Type B pancreatic cell (in vitro differentiated cells): ENCODE data around the gene LRRC32. TPM values are rescaled to one million over a fixed set of nuclear protein-coding genes. Genes with fewer than 3 reads are reported as not detected.

Experiments used
- DNase-seq: peaks from one replicate; pipeline ENCODE4 v3.0.0; 2021; ENCODE audit warnings: mixed read lengths; ENCODE audit not compliant: unreplicated experiment; ENCODE audit errors: extremely low spot score
- H3K27ac Mint-ChIP-seq: 2 replicates; pipeline ENCODE4 v1.8.0; 2021; ENCODE audit warnings: mild to moderate bottlenecking, mixed read lengths
- H3K27me3 Mint-ChIP-seq: 2 replicates; pipeline ENCODE4 v1.8.0; 2021; ENCODE audit warnings: mixed read lengths
- H3K36me3 Mint-ChIP-seq: 2 replicates; pipeline ENCODE4 v1.8.0; 2021; ENCODE audit warnings: mixed read lengths
- H3K4me1 Mint-ChIP-seq: one replicate; pipeline ENCODE4 v1.8.0; 2021; ENCODE audit warnings: mixed read lengths; ENCODE audit not compliant: unreplicated experiment
- H3K4me3 Mint-ChIP-seq: 2 replicates; pipeline ENCODE4 v1.8.0; 2021; ENCODE audit warnings: mild to moderate bottlenecking, mixed read lengths
- H3K9me3 Mint-ChIP-seq: 2 replicates; pipeline ENCODE4 v1.8.0; 2021; ENCODE audit warnings: mixed read lengths
- CTCF ChIP-seq: fragments of 200-600 bp; sonication (generic); conservative IDR thresholded peaks from 2 replicates; pipeline ENCODE4 v1.5.0; 2021; ENCODE audit warnings: antibody characterized with exemption, mild to moderate bottlenecking
- total RNA-seq: library from RNA; stranded (reverse); gene quantifications from 2 replicates; pipeline ENCODE4 v1.2.1, GENCODE V29; 2021; ENCODE audit warnings: low replicate concordance

Gene LRRC32
- total RNA-seq, 1 donor from 2014 or later: 4.3 TPM

GRCh38 chr11:76667856-76668255 lies 2.7 kb downstream of the LRRC32 start:
- no peak for TF ChIP-seq CTCF
- no peaks in the 10 kb centered on the region for H3K36me3 Mint-ChIP-seq
- H3K27me3 Mint-ChIP-seq: peaks cover 29% of the 10 kb centered on the region
- no peak for DNase-seq
- no peaks in the 10 kb centered on the region for H3K9me3 Mint-ChIP-seq
- peak overlapping the region; percentile 8 for H3K4me3 Mint-ChIP-seq
- peaks cover 26% of the 10 kb centered on the region for H3K4me1 Mint-ChIP-seq
- H3K27ac Mint-ChIP-seq: no peak overlapping the region

- DNase-seq: no peak
- Mint-ChIP-seq H3K27me3 (peaks cover 29% of the 10 kb centered on the region), H3K4me1 (peaks cover 26% of the 10 kb centered on the region), H3K9me3 (no peaks in the 10 kb centered on the region), H3K36me3 (no peaks in the 10 kb centered on the region), H3K4me3 (no peak overlapping the region), H3K27ac (no peak overlapping the region)
- TF ChIP-seq CTCF: no peak
These were observed 3.2 kb downstream of the LRRC32 start for GRCh38 chr11:76667271-76667818.

GRCh38 chr11:76666830-76667229 lies 3.7 kb downstream of the LRRC32 start:
- Mint-ChIP-seq H3K36me3 (no peaks in the 10 kb centered on the region), H3K9me3 (no peaks in the 10 kb centered on the region), H3K27me3 (peaks cover 29% of the 10 kb centered on the region), H3K4me1 (peaks cover 26% of the 10 kb centered on the region), H3K27ac (no peak overlapping the region), H3K4me3 (no peak overlapping the region)
- TF ChIP-seq CTCF: no peak
- no peak for DNase-seq

GRCh38 chr11:76666408-76666807 lies 4.1 kb downstream of the LRRC32 start:
- DNase-seq: no peak
- no peaks in the 10 kb centered on the region for H3K36me3 Mint-ChIP-seq
- H3K4me3 Mint-ChIP-seq: no peak overlapping the region
- H3K27ac Mint-ChIP-seq: no peak overlapping the region
- TF ChIP-seq CTCF: no peak
- H3K9me3 Mint-ChIP-seq: no peaks in the 10 kb centered on the region
- peaks cover 25% of the 10 kb centered on the region for H3K27me3 Mint-ChIP-seq
- H3K4me1 Mint-ChIP-seq: peaks cover 23% of the 10 kb centered on the region

- TF ChIP-seq CTCF: no peak
- H3K27ac Mint-ChIP-seq: no peak overlapping the region
- H3K9me3 Mint-ChIP-seq: no peaks in the 10 kb centered on the region
- no peak for DNase-seq
- peaks cover 20% of the 10 kb centered on the region for H3K4me1 Mint-ChIP-seq
- no peak overlapping the region for H3K4me3 Mint-ChIP-seq
- no peaks in the 10 kb centered on the region for H3K36me3 Mint-ChIP-seq
- H3K27me3 Mint-ChIP-seq: peaks cover 22% of the 10 kb centered on the region
These were observed 4.6 kb downstream of the LRRC32 start for GRCh38 chr11:76665921-76666351.

- Mint-ChIP-seq H3K36me3 (no peaks in the 10 kb centered on the region), H3K9me3 (no peaks in the 10 kb centered on the region), H3K4me1 (peaks cover 20% of the 10 kb centered on the region), H3K27ac (no peak overlapping the region), H3K4me3 (no peak overlapping the region), H3K27me3 (peaks cover 21% of the 10 kb centered on the region)
- no peak for DNase-seq
- TF ChIP-seq CTCF: no peak
These were observed 5.4 kb downstream of the LRRC32 start for GRCh38 chr11:76665172-76665571.
